Activated T-helper 2 cell treated with anti-CD3 and anti-CD28 coated beads, Interferon-gamma antibody, Interleukin-2, Interleukin-4, amounts not matched to agents 10 μg/mL and 5 μg/mL and 100 μg/mL, durations not matched to agents 14 hours and 24 hours and 36 hours (primary cell): ENCODE results near the gene DDN. TPM values are rescaled to one million over a fixed set of nuclear protein-coding genes. Genes with fewer than 3 reads are reported as not detected.
A peak's percentile ranks its signal among the peaks of the same experiment; 100 is the strongest.

Source experiments
- DNase-seq: peaks from one replicate; pipeline ENCODE4 v3.0.0; 2021; ENCODE audit warnings: low spot score
- H3K27ac Mint-ChIP-seq: one replicate; pipeline ENCODE4 v1.8.0; 2021; ENCODE audit warnings: mixed read lengths
- H3K27me3 Mint-ChIP-seq: one replicate; pipeline ENCODE4 v1.8.0; 2021; ENCODE audit warnings: low read depth, mixed read lengths
- H3K36me3 Mint-ChIP-seq: one replicate; pipeline ENCODE4 v1.8.0; 2021; ENCODE audit warnings: low read depth, mixed read lengths
- H3K4me1 Mint-ChIP-seq: one replicate; pipeline ENCODE4 v1.8.0; 2021; ENCODE audit warnings: low read depth, mixed read lengths
- H3K4me3 Mint-ChIP-seq: one replicate; pipeline ENCODE4 v1.8.0; 2021; ENCODE audit warnings: low read depth, mild to moderate bottlenecking, moderate library complexity, mixed read lengths
- H3K9me3 Mint-ChIP-seq: one replicate; pipeline ENCODE4 v1.8.0; 2021; ENCODE audit warnings: mixed read lengths
- intact Hi-C: fragments of 100-400 bp; cut with micrococcal nuclease; formaldehyde crosslinking; loops from one replicate; pipeline ENCODE4 v1.15.1; 2023
- total RNA-seq: library from RNA; stranded (reverse); gene quantifications from 2 replicates; pipeline ENCODE4 v1.2.3, GENCODE V29; 2022

The DDN gene
- total RNA-seq: 0.60 and 0.91 TPM in 2 replicates

GRCh38 chr12:48999371-49000131 lies at the start of gene DDN:
DDN (minus strand) TSS chr12:48999375; CDS start chr12:48999287, 88 bp downstream.
- Mint-ChIP-seq H3K4me3 (peak within 1 kb of the TSS; percentile 77), H3K36me3 (peaks cover 47% of the 10 kb centered on the region), H3K27ac (peak within 1 kb of the TSS; percentile 73), H3K4me1 (peaks cover 27% of the 10 kb centered on the region), H3K9me3 (no peaks in the 10 kb centered on the region), H3K27me3 (peaks cover 31% of the 10 kb centered on the region)
- intact Hi-C loops: loop anchor here (5.0 kb wide), 3 partner anchors 67 to 107 kb away; partner anchors contain the start of gene DHH
- DNase-seq: no peak

DNA sequence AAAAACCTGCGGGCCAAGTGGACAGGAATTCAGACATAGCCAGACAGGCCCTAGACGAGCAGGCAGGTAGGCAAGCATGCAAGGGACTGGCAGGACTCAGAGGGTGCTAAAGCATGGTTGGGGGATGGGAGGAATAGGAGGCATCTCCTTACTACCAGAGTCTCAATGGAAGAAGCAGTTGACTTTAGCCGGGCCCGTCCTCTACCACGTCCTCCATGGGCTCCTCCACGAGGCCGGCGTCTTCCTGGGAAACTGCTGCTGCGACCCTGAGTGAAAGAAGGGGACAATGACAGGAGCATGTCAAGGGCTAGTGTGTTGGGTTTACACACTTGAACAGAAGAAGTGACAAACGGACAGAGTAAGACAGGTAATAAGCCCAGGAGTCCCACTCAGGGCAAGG lies 49.8 kb upstream of the DDN start:
- H3K9me3 Mint-ChIP-seq: no peaks in the 10 kb centered on the region
- H3K27ac Mint-ChIP-seq: no peak overlapping the region

DNA sequence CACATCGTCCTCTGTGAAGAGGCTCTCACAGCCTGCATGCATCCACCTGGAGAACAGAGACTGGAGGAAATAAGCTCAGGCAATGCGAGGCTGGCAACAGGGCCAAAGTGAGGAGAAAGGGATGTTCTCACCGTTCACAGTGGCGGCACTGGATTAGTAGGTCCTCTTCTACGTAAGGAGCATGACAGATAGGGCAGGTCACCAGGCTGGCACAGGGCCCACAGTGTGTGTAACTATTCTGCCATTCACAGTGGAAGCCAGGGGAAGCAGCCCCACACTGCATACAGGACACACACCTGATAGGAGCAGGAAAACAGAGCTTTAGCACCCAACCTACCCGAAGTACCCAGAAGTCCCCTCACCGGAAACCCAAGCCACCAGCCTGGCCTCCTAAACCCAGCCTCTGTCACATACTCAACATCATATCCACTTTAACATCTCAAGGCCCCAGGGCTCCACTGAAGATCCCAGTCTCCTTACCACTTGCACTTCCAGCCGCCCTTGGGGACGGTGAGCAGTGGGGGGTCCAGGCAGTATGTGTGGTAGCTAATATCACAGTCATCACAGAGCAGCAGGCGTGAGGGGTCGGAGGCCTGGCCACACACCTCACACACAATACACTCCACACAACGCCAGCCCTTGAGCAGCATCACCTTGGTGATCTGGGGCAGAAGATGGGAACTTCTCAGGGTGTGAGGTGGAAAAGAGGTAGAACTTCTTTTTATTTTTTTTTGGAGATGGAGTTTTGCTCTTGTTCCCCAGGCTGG lies 47.1 kb upstream of the DDN start:
- intact Hi-C loops: no loop called here
- no peak overlapping the region for H3K27ac Mint-ChIP-seq
- H3K9me3 Mint-ChIP-seq: no peaks in the 10 kb centered on the region
- no peaks in the 10 kb centered on the region for H3K4me1 Mint-ChIP-seq
- H3K27me3 Mint-ChIP-seq: no peaks in the 10 kb centered on the region
- no peak overlapping the region for H3K4me3 Mint-ChIP-seq
- peaks cover 89% of the 10 kb centered on the region for H3K36me3 Mint-ChIP-seq
- no peak for DNase-seq

More for the DNA sequence above, 49.8 kb upstream of the DDN start:
- intact Hi-C loops: no loop called here
- H3K4me3 Mint-ChIP-seq: no peak overlapping the region
- H3K4me1 Mint-ChIP-seq: no peaks in the 10 kb centered on the region
- no peak for DNase-seq
- H3K27me3 Mint-ChIP-seq: no peaks in the 10 kb centered on the region
- peaks cover 90% of the 10 kb centered on the region for H3K36me3 Mint-ChIP-seq

DNA sequence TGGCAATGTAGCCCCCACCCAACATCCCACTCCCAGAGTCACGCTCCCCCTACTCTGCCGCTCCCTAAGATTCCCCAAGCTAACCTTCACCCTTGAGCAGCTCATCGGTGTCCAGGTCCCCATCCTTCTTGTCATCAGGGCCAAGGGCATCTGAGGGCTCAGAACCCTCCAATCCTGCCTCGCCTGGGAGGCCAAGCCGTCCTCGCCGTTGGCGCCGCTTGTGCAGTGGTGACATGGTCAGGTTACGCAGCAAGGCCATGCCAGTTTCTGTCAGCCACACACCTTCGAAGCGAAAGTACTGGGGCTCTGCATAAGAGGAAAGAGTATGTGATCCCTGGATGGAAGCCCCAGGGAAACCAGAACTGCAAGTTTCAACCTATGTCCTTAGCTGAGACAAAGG lies 45.5 kb upstream of the DDN start:
- Mint-ChIP-seq H3K36me3 (peaks cover 90% of the 10 kb centered on the region), H3K4me3 (no peak overlapping the region), H3K27ac (no peak overlapping the region), H3K4me1 (no peaks in the 10 kb centered on the region), H3K9me3 (no peaks in the 10 kb centered on the region), H3K27me3 (no peaks in the 10 kb centered on the region)
- DNase-seq: no peak
- intact Hi-C loops: no loop called here

GRCh38 chr12:49043856-49044258 lies 44.7 kb upstream of the DDN start:
- no peaks in the 10 kb centered on the region for H3K27me3 Mint-ChIP-seq
- peaks cover 93% of the 10 kb centered on the region for H3K36me3 Mint-ChIP-seq
- no peaks in the 10 kb centered on the region for H3K4me1 Mint-ChIP-seq
- H3K4me3 Mint-ChIP-seq: no peak overlapping the region
- DNase-seq: peak; percentile 46
- intact Hi-C loops: no loop called here
- H3K9me3 Mint-ChIP-seq: no peaks in the 10 kb centered on the region
- H3K27ac Mint-ChIP-seq: no peak overlapping the region

- Mint-ChIP-seq H3K9me3 (no peaks in the 10 kb centered on the region), H3K4me3 (no peak overlapping the region), H3K27me3 (no peaks in the 10 kb centered on the region), H3K4me1 (no peaks in the 10 kb centered on the region), H3K27ac (no peak overlapping the region), H3K36me3 (peaks cover 91% of the 10 kb centered on the region)
- intact Hi-C loops: no loop called here
- no peak for DNase-seq
These were observed 44.1 kb upstream of the DDN start for GRCh38 chr12:49043241-49043640.

- H3K4me1 Mint-ChIP-seq: no peaks in the 10 kb centered on the region
- no peak overlapping the region for H3K27ac Mint-ChIP-seq
- H3K4me3 Mint-ChIP-seq: no peak overlapping the region
- H3K9me3 Mint-ChIP-seq: no peaks in the 10 kb centered on the region
- DNase-seq: no peak
- no peaks in the 10 kb centered on the region for H3K27me3 Mint-ChIP-seq
- H3K36me3 Mint-ChIP-seq: peaks cover 91% of the 10 kb centered on the region
- intact Hi-C loops: no loop called here
These were observed 42.8 kb upstream of the DDN start for GRCh38 chr12:49041881-49042484.

DNA sequence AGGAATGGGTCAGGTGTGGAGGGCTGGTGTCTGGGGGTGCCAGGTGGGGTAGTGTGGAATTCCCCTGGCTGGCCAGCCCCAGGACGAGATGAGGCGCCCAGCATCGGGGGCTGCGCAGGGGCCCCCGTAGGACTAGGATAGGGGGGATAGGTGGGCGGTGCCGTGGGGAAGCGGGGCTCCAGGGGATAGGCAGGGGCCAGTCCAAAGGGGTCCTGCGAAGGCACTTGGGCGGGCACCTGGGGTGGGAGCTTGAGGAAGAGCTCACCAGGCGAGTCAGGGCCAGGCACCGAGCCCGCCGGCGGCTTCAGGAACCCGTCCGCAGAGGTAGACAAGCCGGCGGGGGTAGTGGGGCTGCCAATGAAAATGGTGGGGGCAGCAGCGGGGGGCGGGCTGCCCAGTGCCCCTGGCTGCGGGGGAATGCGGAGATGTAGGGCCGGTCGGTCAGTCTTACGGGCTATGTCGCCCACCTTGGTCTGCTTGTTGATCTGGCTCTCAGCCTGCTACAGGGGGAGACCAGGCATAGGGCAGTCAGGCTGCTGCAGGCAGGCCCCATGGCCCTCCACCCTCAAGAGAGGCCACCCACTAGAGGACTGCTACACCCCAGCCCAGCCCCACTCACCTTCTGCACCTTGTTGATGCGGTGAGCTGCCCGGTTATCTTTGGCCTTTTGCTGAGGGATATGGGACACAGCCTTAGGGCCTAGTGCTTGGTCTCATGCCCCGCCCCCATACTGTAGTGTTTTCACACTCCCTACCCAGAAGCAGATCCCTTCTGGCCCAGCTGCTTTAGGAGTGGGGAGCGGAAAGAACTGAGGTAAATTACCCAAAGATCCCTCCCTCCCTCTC lies 42.1 kb upstream of the DDN start:
- H3K9me3 Mint-ChIP-seq: no peaks in the 10 kb centered on the region
- intact Hi-C loops: no loop called here
- no peak overlapping the region for H3K27ac Mint-ChIP-seq
- H3K36me3 Mint-ChIP-seq: peaks cover 89% of the 10 kb centered on the region
- H3K27me3 Mint-ChIP-seq: no peaks in the 10 kb centered on the region
- DNase-seq: no peak
- H3K4me1 Mint-ChIP-seq: no peaks in the 10 kb centered on the region
- no peak overlapping the region for H3K4me3 Mint-ChIP-seq

DNA sequence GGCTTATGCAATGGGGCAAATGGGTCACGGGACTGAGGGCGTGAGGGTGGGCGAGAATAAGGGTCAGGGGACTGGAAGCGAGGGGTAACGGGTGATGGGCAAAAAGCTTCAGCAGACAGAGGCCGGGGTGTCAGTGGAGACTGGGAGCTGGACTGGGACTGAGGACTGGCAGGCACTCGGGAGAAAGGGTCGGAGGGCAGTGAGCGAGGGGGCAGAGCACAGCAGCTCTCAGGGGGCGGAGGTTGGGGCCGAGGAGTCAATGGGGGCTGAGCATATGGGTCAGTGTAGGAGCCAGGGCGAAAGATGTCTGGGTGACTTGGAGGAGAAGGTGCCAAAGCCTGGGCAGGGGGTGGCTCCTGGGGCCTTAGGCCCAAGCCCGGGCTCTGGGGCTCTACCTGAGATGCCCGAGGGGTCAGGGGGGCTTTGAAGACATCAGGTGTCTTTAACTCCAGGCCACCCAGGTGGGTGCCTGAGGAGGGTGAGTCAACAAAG lies 41.2 kb upstream of the DDN start:
- Mint-ChIP-seq H3K27me3 (no peaks in the 10 kb centered on the region), H3K4me1 (no peaks in the 10 kb centered on the region), H3K27ac (no peak overlapping the region), H3K36me3 (peaks cover 89% of the 10 kb centered on the region), H3K4me3 (no peak overlapping the region), H3K9me3 (no peaks in the 10 kb centered on the region)
- intact Hi-C loops: no loop called here
- DNase-seq: no peak

DNA sequence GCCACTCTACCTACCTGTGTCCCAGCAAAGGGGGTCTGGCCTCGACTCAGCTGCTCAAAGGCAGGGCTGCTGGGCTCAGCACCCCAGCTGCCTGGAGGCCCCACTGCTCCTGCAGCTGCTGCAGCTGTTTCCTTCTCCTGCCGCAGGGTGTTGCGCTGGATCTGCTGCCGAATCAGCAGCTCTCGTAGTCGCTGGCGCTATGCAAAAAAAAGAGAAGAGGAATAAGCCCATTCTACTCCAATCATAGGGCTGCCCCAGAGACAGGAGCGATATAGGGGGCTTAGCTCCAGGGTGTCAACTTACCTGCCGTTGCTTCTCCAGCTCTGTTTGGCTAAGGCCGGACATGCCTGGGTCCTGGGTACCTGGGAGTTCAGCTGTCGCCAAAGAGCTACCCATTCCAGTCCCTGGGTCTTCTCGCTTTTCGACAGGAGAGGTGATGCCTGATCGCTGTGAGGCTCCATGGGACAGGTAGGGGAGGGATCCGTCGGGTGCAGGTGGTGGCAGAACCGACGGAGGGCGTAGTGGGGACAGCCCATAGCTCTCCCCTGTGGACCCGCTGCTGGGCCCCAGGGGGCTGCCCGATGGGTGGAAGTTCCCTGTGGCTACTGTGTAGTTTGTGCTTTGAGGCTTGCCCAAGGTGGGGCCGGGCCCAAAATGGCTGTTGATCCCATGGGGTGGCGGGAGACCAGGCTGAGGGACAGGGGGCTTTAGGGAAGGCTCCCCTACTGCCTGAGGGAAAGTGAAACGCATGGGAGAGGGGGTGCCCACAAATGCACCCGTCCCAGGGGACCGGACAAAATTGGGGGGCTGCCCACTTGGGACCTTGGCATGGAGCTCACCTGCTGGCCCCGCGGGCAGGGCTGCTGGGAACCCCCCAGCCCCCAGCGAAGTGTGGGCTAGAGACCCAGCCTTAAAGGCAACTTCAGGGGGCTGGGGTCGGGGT lies 40.5 kb upstream of the DDN start:
- peaks cover 91% of the 10 kb centered on the region for H3K36me3 Mint-ChIP-seq
- no peak for DNase-seq
- H3K27me3 Mint-ChIP-seq: no peaks in the 10 kb centered on the region
- no peak overlapping the region for H3K4me3 Mint-ChIP-seq
- H3K9me3 Mint-ChIP-seq: no peaks in the 10 kb centered on the region
- intact Hi-C loops: no loop called here
- no peaks in the 10 kb centered on the region for H3K4me1 Mint-ChIP-seq
- no peak overlapping the region for H3K27ac Mint-ChIP-seq

DNA sequence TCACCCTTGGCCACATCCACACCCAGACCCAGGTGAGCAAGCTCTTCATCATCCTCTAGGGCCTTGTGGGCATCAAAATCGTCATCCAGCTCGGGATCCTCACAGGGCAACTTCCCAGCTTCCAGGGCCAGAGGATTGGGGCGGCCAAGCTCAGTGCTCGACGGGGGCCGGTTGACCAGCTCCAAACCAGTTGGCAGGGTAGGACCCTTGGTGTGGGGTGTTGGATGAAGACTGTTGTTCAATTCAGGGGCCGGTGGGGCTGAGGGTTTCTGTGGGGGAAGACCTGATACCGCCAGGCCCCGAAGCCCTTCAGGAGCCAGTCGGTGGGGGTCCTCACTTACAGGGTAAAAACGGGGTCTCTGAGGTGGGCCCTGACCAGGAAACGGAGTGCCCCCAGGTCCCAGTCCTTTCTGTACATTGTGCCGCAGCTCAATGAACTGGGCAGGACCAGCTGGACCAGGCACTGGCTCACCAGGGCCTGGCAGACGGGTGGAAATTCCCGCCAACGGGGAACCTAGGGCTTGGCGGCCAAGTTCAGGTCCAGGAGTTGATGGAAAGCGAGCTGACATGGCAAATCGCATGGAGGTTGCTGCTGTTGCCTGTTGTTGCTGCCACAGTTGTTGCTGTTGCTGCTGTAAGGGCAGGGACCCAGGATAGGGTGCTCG lies 39.2 kb upstream of the DDN start:
- Mint-ChIP-seq H3K9me3 (no peaks in the 10 kb centered on the region), H3K36me3 (peaks cover 89% of the 10 kb centered on the region), H3K4me1 (no peaks in the 10 kb centered on the region), H3K27me3 (no peaks in the 10 kb centered on the region), H3K4me3 (no peak overlapping the region), H3K27ac (no peak overlapping the region)
- intact Hi-C loops: no loop called here
- DNase-seq: no peak
